Effector memory CD8-positive, alpha-beta T cell (primary cell): Measurements from ENCODE around the gene DEUP1.

Experiments
- ATAC-seq: fragments of 150-1000 bp; cut with Tn5 transposase; replicated peaks from 2 replicates; pipeline ENCODE4 v1.10.0; 2021; ENCODE audit warnings: mild to moderate bottlenecking, moderate library complexity
- DNase-seq, 3 experiments: peaks; one replicate each; pipeline ENCODE4 v3.0.0; 2021
- H3K27ac Mint-ChIP-seq, 2 donors: one replicate each; pipeline ENCODE4 v1.8.0; 2022; ENCODE audit warnings: mild to moderate bottlenecking in 2 of 2, mixed read lengths in 2 of 2, moderate library complexity in 2 of 2
- H3K27me3 Mint-ChIP-seq, 2 donors: one replicate each; pipeline ENCODE4 v1.8.0; 2022; ENCODE audit warnings: mixed read lengths in 2 of 2
- H3K36me3 Mint-ChIP-seq: one replicate; pipeline ENCODE4 v1.8.0; 2022; ENCODE audit warnings: mild to moderate bottlenecking, moderate library complexity, mixed read lengths; ENCODE audit not compliant: insufficient read depth
- H3K4me1 Mint-ChIP-seq, 2 donors: one replicate each; pipeline ENCODE4 v1.8.0; 2022; ENCODE audit warnings: low read depth in 2 of 2, mixed read lengths in 2 of 2
- H3K4me3 Mint-ChIP-seq, 2 donors: one replicate each; pipeline ENCODE4 v1.8.0; 2022; ENCODE audit warnings: mild to moderate bottlenecking in 2 of 2, mixed read lengths in 2 of 2, moderate library complexity in 2 of 2
- H3K9me3 Mint-ChIP-seq, 2 donors: one replicate each; pipeline ENCODE4 v1.8.0; 2022; ENCODE audit warnings: mixed read lengths in 2 of 2

Gene DEUP1

DNA sequence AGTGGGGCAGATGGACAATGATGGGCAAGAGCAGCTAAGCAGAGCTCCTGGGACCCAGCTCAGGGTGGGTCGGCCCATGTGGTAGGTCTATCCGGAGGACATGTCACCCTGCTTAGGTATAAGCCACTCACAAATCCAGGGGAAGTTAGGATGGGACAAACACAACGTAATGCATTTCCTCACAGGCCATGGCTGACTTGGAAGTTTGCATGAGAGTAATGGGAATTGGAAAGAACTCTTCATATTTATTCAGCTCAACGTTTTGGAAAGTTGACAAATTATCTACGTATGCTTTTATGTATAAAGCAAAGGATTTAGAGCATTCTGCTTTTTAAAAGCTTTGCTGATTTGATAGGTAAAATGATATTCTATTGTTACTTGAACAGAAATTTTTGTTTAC, 137.7 kb downstream of the DEUP1 start:
- no peak for DNase-seq
- ATAC-seq, result no peak
- Mint-ChIP-seq H3K4me1 (no peaks in the 10 kb centered on the region), H3K9me3 (peaks cover 0 to 1% of the 10 kb centered on the region in 2 donors), H3K27ac (no peak overlapping the region), H3K27me3 (no peaks in the 10 kb centered on the region), H3K4me3 (no peak overlapping the region), H3K36me3 (no peaks in the 10 kb centered on the region)

DNA sequence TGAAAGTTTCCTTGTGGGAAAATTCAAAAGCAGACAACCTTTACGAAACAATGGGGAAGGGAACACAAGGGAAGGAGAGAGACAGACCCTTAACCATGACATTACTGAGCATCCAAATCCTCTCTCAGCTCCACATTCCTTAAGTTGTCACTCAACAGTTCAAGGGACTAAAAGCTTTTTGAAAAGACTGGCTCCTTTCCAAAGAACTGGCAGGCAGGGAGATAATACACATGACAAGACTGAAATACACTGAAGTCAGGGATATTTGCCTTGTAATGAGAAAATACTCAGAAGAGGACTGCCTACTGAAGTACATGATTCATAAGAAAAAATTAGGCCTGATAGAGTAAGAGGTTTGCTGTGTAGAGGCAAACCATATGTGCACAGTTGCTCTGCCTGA, 143.6 kb downstream of the DEUP1 start:
- ATAC-seq (no peak), DNase-seq (no peak)
- no peak overlapping the region for H3K4me3 Mint-ChIP-seq
- no peaks in the 10 kb centered on the region for H3K4me1 Mint-ChIP-seq
- H3K27ac Mint-ChIP-seq, result no peak overlapping the region
- no peaks in the 10 kb centered on the region for H3K9me3 Mint-ChIP-seq
- H3K36me3 Mint-ChIP-seq, result no peaks in the 10 kb centered on the region
- no peaks in the 10 kb centered on the region for H3K27me3 Mint-ChIP-seq

GRCh38 chr11:93476796-93477195, 146.3 kb downstream of the DEUP1 start:
- Mint-ChIP-seq H3K27me3 (no peaks in the 10 kb centered on the region), H3K36me3 (no peaks in the 10 kb centered on the region), H3K27ac (no peak overlapping the region), H3K4me1 (no peaks in the 10 kb centered on the region), H3K4me3 (no peak overlapping the region), H3K9me3 (no peaks in the 10 kb centered on the region)
- no peak for ATAC-seq
- DNase-seq, result no peak

- no peak overlapping the region for H3K4me3 Mint-ChIP-seq
- no peaks in the 10 kb centered on the region for H3K9me3 Mint-ChIP-seq
- no peaks in the 10 kb centered on the region for H3K27me3 Mint-ChIP-seq
- ATAC-seq (no peak), DNase-seq (no peak)
- no peaks in the 10 kb centered on the region for H3K36me3 Mint-ChIP-seq
- H3K27ac Mint-ChIP-seq, result no peak overlapping the region
- H3K4me1 Mint-ChIP-seq, result no peaks in the 10 kb centered on the region
These were observed 147.2 kb downstream of the DEUP1 start for GRCh38 chr11:93477684-93478234.

DNA sequence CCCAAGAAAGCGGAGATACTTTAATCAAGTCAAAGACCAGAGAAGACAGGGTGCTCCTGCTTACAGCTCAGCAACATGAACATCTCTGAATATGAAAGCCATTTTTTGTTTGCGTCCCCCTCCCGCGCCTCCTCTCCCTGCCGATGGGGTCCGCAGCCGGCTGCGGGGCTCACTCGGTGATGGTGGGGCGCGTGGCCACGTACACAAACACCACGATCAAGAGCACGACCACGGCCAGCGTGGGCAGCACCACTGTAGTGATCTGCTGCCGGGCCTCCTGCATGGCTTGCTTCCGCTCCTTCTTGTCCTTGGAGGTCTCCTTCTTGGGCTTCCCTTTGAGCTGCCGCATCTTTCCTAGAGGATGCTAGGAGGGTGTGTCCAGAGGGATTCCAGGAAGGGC, 148.3 kb downstream of the DEUP1 start:
- Mint-ChIP-seq H3K27ac (no peak overlapping the region), H3K4me1 (no peaks in the 10 kb centered on the region), H3K9me3 (no peaks in the 10 kb centered on the region), H3K4me3 (no peak overlapping the region), H3K27me3 (no peaks in the 10 kb centered on the region), H3K36me3 (no peaks in the 10 kb centered on the region)
- ATAC-seq (no peak), DNase-seq (no peak)

- Mint-ChIP-seq H3K27ac (no peak overlapping the region), H3K27me3 (no peaks in the 10 kb centered on the region), H3K9me3 (no peaks in the 10 kb centered on the region), H3K4me1 (no peaks in the 10 kb centered on the region), H3K4me3 (no peak overlapping the region), H3K36me3 (no peaks in the 10 kb centered on the region)
- ATAC-seq, result no peak
- DNase-seq, result no peak
These were observed 149.7 kb downstream of the DEUP1 start for GRCh38 chr11:93480256-93480655.

- Mint-ChIP-seq H3K9me3 (no peaks in the 10 kb centered on the region), H3K4me3 (no peak overlapping the region), H3K36me3 (no peaks in the 10 kb centered on the region), H3K27ac (no peak overlapping the region), H3K4me1 (no peaks in the 10 kb centered on the region), H3K27me3 (no peaks in the 10 kb centered on the region)
- ATAC-seq (no peak), DNase-seq (no peak)
These were observed 150.2 kb downstream of the DEUP1 start for GRCh38 chr11:93480756-93481155.

GRCh38 chr11:93481279-93481678, 150.7 kb downstream of the DEUP1 start:
- no peak for ATAC-seq

GRCh38 chr11:93481696-93482095, 151.2 kb downstream of the DEUP1 start:
- Mint-ChIP-seq H3K4me1 (no peaks in the 10 kb centered on the region), H3K27me3 (no peaks in the 10 kb centered on the region), H3K27ac (no peak overlapping the region), H3K4me3 (no peak overlapping the region), H3K9me3 (no peaks in the 10 kb centered on the region), H3K36me3 (no peaks in the 10 kb centered on the region)
- no peak for DNase-seq
- ATAC-seq, result no peak

More at GRCh38 chr11:93481279-93481678, 150.7 kb downstream of the DEUP1 start:
- no peak for DNase-seq
- Mint-ChIP-seq H3K27me3 (no peaks in the 10 kb centered on the region), H3K27ac (no peak overlapping the region), H3K36me3 (no peaks in the 10 kb centered on the region), H3K4me1 (no peaks in the 10 kb centered on the region), H3K9me3 (no peaks in the 10 kb centered on the region), H3K4me3 (no peak overlapping the region)

DNA sequence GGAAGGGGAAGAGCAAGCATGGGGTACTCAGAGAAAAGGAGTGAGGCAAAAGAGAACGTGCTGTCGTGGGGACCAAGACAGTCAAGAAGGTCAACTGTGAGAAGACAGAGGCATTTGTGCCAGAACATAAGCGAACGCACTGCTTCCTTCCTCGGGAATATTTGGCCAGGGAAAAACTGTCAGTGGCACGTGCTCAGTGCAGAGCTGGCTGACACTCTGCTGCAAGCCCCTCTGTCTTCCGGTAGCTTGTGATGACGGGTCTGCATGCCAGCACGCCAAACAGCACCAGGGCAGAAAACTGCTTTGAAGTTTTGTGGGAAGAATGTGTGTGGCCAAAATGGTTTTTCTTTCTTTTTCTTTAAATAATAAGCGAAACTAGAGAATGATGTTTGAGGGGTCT, 152.0 kb downstream of the DEUP1 start:
- Mint-ChIP-seq H3K27ac (no peak overlapping the region), H3K27me3 (no peaks in the 10 kb centered on the region), H3K36me3 (no peaks in the 10 kb centered on the region), H3K9me3 (no peaks in the 10 kb centered on the region), H3K4me1 (no peaks in the 10 kb centered on the region), H3K4me3 (no peak overlapping the region)
- ATAC-seq (no peak), DNase-seq (no peak)

- H3K9me3 Mint-ChIP-seq, result no peaks in the 10 kb centered on the region
- no peaks in the 10 kb centered on the region for H3K4me1 Mint-ChIP-seq
- ATAC-seq (no peak), DNase-seq (no peak)
- H3K27me3 Mint-ChIP-seq, result no peaks in the 10 kb centered on the region
- no peak overlapping the region for H3K4me3 Mint-ChIP-seq
- H3K36me3 Mint-ChIP-seq, result no peaks in the 10 kb centered on the region
- no peak overlapping the region for H3K27ac Mint-ChIP-seq
These were observed 154.2 kb downstream of the DEUP1 start for GRCh38 chr11:93484716-93485115.

GRCh38 chr11:93485983-93486382, 155.4 kb downstream of the DEUP1 start:
- no peaks in the 10 kb centered on the region for H3K4me1 Mint-ChIP-seq
- no peaks in the 10 kb centered on the region for H3K27me3 Mint-ChIP-seq
- H3K4me3 Mint-ChIP-seq, result no peak overlapping the region
- H3K27ac Mint-ChIP-seq, result no peak overlapping the region
- no peaks in the 10 kb centered on the region for H3K36me3 Mint-ChIP-seq
- H3K9me3 Mint-ChIP-seq, result no peaks in the 10 kb centered on the region
- ATAC-seq, result no peak
- no peak for DNase-seq

DNA sequence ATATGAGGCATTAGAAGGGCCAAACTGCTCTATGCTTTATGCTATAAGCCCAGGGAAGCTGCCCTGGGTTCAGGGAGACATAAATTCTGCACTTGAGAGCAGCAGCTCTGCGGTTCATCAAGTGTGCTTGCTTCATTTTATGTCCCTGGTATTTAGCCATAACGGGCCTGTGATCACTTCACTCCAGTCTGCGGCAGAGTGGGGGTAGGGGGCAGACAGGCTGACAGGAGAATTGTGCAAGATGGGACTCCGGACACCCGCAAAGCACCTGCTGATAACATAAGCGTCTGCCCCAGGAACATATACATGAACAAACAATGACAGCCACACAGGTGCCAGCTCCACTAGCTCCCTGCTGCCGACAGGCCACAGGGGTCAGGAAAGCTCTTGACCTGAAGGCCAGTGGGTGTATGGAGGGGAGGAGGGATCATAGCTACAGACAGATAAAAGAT, 156.5 kb downstream of the DEUP1 start:
- Mint-ChIP-seq H3K4me1 (no peaks in the 10 kb centered on the region), H3K36me3 (no peaks in the 10 kb centered on the region), H3K27ac (no peak overlapping the region), H3K27me3 (no peaks in the 10 kb centered on the region), H3K4me3 (no peak overlapping the region), H3K9me3 (no peaks in the 10 kb centered on the region)
- ATAC-seq (no peak), DNase-seq (no peak)
